ENCODE measurements around the gene NPHP4.

Gene NPHP4

GRCh38 chr1:5967351-5968160, 24.7 kb downstream of the NPHP4 start:
- H3K79me2 ChIP-seq (ENCODE audit: insufficient read depth, low read length): no peaks in the 10 kb centered on the region
- H3K4me3 ChIP-seq (ENCODE audit: low read depth, low read length, poor library complexity, severe bottlenecking): no peak overlapping the region
- no peaks in the 10 kb centered on the region for H3K36me3 ChIP-seq (ENCODE audit: insufficient read depth, low read length)
- H3K27me3 ChIP-seq (ENCODE audit: insufficient read depth, low read length): no peaks in the 10 kb centered on the region
- no peaks in the 10 kb centered on the region for H4K20me1 ChIP-seq (ENCODE audit: insufficient read depth, low read length)
- no peaks in the 10 kb centered on the region for H3K4me1 ChIP-seq (ENCODE audit: insufficient read depth, low read length, severe bottlenecking)
- H3K9me3 ChIP-seq (ENCODE audit: low read length): no peaks in the 10 kb centered on the region
- no peaks in the 10 kb centered on the region for H3F3A ChIP-seq (ENCODE audit: insufficient read depth, low read length)
- H3K9ac ChIP-seq (ENCODE audit: low read length): no peak overlapping the region
- no peak overlapping the region for H3K4me2 ChIP-seq (ENCODE audit: low read length)
- no peak overlapping the region for H2AFZ ChIP-seq (ENCODE audit: low read length)
- no peaks in the 10 kb centered on the region for H3K9me2 ChIP-seq (ENCODE audit: low read depth, low read length)
- H3K27ac ChIP-seq (ENCODE audit: low read depth, low read length, poor library complexity, severe bottlenecking): no peak overlapping the region
- no peak for TF ChIP-seq CTCF (IDR thresholded peaks at IDR 0.05; ENCODE audit: low read length)
- no peak for TF ChIP-seq EZH2 (IDR thresholded peaks at IDR 0.05; ENCODE audit: borderline replicate concordance, low read length)

DNA sequence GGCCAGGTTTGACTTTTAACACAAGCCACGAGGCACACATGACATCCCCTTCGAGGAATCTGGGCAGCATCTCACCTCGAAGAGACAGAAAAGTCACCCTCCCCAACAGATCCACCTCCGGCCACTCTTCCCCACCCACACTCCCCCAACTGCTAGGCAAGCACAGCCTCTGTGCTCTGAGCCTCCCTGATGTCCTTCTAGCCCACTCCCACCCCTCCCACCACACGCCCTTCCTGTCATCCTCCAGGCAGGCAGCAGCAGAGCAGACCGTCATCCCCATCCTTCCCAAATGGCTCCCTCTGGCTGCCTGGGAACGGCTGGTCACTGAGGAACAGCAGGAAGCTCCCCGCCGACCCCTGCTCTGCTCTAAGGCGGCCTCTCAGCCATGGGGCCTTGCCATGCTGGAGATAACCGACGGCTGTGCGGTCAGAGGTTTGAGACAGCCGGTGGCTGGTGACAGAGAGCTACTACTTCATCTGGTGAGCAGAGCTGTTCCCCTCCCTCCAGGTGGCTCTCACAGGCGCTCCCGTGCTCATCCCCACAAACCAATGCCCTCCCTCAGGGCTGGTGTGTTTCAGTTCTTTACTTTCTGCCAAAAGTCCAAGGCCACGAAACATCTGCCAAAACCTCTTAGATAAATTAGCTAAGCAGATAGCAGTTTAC, 25.6 kb downstream of the NPHP4 start:
- no peaks in the 10 kb centered on the region for H3K9me3 ChIP-seq (ENCODE audit: low read length)
- H3K4me3 ChIP-seq (ENCODE audit: low read depth, low read length, poor library complexity, severe bottlenecking): no peak overlapping the region
- TF ChIP-seq CTCF (IDR thresholded peaks at IDR 0.05; ENCODE audit: low read length) (no peak), EZH2 (IDR thresholded peaks at IDR 0.05; ENCODE audit: borderline replicate concordance, low read length) (no peak)
- no peaks in the 10 kb centered on the region for H3F3A ChIP-seq (ENCODE audit: insufficient read depth, low read length)
- no peak overlapping the region for H3K9ac ChIP-seq (ENCODE audit: low read length)
- H4K20me1 ChIP-seq (ENCODE audit: insufficient read depth, low read length): no peaks in the 10 kb centered on the region
- H3K9me2 ChIP-seq (ENCODE audit: low read depth, low read length): no peaks in the 10 kb centered on the region
- no peak overlapping the region for H3K4me2 ChIP-seq (ENCODE audit: low read length)
- H3K79me2 ChIP-seq (ENCODE audit: insufficient read depth, low read length): no peaks in the 10 kb centered on the region
- no peaks in the 10 kb centered on the region for H3K27me3 ChIP-seq (ENCODE audit: insufficient read depth, low read length)
- no peaks in the 10 kb centered on the region for H3K4me1 ChIP-seq (ENCODE audit: insufficient read depth, low read length, severe bottlenecking)
- no peaks in the 10 kb centered on the region for H3K36me3 ChIP-seq (ENCODE audit: insufficient read depth, low read length)
- no peak overlapping the region for H2AFZ ChIP-seq (ENCODE audit: low read length)
- no peak overlapping the region for H3K27ac ChIP-seq (ENCODE audit: low read depth, low read length, poor library complexity, severe bottlenecking)

DNA sequence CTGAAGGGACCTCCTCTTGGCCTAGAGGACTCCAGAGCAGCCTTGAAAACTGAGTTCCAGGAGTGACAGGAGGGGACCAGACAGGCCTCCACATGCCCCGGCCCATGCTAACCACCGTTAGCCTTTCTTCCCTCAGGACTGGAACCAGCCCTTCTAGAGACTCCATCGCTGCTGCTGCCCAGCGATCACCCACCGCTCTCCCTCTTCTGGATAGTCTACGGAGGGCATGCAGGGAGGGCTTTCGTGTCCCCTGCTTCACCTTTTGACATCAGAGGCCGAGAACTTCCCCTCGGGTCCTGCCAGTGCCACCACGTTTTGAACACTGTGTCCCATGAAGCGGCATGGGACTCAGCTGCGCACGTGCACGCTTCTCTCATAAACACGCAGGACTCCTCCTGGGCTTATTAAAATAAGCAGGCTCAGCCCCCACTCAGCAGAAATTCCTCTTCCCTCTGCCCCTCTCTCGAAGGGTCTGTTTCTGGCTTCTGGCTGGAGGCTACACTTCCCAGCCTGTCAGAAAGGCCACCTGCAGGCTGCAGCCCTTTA, 26.6 kb downstream of the NPHP4 start:
- H3K27ac ChIP-seq (ENCODE audit: low read depth, low read length, poor library complexity, severe bottlenecking): no peak overlapping the region
- no peaks in the 10 kb centered on the region for H3K9me3 ChIP-seq (ENCODE audit: low read length)
- no peaks in the 10 kb centered on the region for H3F3A ChIP-seq (ENCODE audit: insufficient read depth, low read length)
- no peaks in the 10 kb centered on the region for H3K9me2 ChIP-seq (ENCODE audit: low read depth, low read length)
- H3K9ac ChIP-seq (ENCODE audit: low read length): no peak overlapping the region
- H3K4me1 ChIP-seq (ENCODE audit: insufficient read depth, low read length, severe bottlenecking): no peaks in the 10 kb centered on the region
- no peak overlapping the region for H2AFZ ChIP-seq (ENCODE audit: low read length)
- TF ChIP-seq EZH2 (IDR thresholded peaks at IDR 0.05; ENCODE audit: borderline replicate concordance, low read length) (no peak), CTCF (IDR thresholded peaks at IDR 0.05; ENCODE audit: low read length) (no peak)
- H3K36me3 ChIP-seq (ENCODE audit: insufficient read depth, low read length): no peaks in the 10 kb centered on the region
- H3K4me3 ChIP-seq (ENCODE audit: low read depth, low read length, poor library complexity, severe bottlenecking): no peak overlapping the region
- no peaks in the 10 kb centered on the region for H4K20me1 ChIP-seq (ENCODE audit: insufficient read depth, low read length)
- H3K4me2 ChIP-seq (ENCODE audit: low read length): no peak overlapping the region
- H3K27me3 ChIP-seq (ENCODE audit: insufficient read depth, low read length): no peaks in the 10 kb centered on the region
- H3K79me2 ChIP-seq (ENCODE audit: insufficient read depth, low read length): no peaks in the 10 kb centered on the region

Measured in OCI-LY1 (cell line).